Stimulated activated CD4-positive, alpha-beta T cell treated with anti-CD3 and anti-CD28 coated beads, Interleukin-1b, Interleukin-23, amount 100 ng/mL, for 4 hours (primary cell): ENCODE results near the gene ZSCAN22.
"Not testable (repeated sequence)": the region's sequence is repeated elsewhere in the genome, so short reads cannot be mapped to it uniquely, and the experiment has no call there.

Experiments
- DNase-seq, 2 donors: peaks; one replicate each; pipeline ENCODE4 v3.0.0-alpha.2; 2020; ENCODE audit warnings: low read depth in 2 of 2

Gene ZSCAN22

GRCh38 chr19:58326914-58327726 is at the start of gene ZSCAN22:
TSS of gene ZSCAN22 (plus strand) at chr19:58326994. CDS start at chr19:58334803, 7,809 bp downstream.
- peak; percentile 79 to 83 for DNase-seq

DNA sequence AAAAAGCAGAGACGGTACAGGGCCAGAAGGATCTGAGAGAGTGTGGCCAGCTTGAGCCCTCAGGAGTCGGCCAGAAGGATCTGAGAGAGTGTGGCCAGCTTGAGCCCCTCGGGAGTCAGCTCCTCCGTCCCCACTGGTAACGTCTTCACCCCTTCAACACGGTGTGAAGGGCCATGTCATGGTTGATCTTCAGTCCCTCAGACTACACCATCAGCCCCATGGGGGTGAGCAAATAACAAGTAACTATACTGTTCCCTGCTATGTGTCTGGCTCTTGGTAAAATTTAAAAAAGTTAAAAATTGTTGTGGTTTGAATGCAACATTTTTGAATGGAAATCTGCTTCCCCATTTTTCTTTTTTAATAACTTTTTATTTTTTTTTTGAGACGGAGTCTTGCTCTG is 49.6 kb upstream of the ZSCAN22 start:
- no peak for DNase-seq

DNA sequence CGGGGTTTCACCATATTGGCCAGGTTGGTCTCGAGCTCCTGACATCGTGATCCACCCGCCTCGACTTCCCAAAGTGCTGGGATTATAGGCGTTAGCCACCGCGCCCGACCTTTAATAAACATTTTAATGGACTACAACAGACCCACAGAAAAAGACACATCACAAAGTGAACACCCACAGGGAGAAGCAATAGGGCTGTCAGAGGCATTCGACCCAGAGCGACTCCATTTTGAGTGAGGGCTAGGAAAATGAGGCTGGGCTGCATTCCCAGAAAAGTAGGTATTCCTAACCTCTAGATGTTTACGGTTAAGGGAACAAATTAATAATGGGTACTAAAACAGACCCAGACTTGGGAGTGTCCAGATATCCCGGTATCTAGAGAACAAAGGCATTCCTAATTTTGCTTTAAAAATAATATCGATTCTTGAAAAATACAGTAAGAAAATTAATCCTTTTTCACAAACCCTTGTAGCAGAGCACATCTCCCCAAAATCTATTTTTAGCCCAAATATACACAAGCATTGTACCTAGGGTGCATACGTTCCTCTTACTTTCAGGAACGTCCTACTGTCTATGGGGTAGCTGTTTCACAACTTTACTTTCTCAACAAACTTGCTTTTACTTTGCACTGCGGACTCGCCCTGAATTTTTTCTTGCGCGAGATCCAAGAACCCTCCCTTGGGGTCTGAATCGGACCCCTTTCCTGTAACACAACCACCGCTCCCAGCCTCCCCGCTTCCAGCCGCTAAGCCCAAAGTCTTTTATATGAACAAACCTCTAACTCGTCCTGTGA is 48.9 kb upstream of the ZSCAN22 start:
- no peak for DNase-seq

DNA sequence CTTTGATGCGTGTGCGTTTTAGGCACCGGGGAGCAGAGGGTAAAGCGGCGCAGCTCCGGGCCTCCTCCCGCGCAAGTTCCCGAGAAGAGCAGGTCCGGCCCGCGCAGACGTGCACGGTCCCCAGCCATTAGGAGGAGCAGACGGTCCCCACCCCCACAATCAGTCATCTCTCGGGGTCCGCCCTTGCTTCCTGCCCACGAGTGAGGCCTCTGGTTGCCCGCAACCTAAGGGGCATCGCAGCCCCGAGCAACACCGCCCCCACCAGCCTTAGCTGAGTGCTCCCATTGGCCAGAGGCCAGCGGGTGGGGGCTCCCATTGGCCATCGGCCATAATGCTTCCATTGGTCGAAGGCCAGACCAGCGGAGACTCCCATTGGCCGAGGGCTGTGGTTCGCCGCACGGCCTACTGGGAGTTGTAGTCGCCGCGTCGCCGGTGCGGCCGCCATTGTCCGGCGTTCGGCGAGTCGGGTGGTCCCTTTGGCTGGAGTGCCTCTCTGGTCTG is 48.2 kb upstream of the ZSCAN22 start, which contains the start of gene ZNF8:
Gene ZNF8, plus strand, starts transcription at position 415 of the 501 bp plus-strand sequence. CDS start 127 bp downstream, outside the sequence.
- DNase-seq: peak; percentile 92 to 96

DNA sequence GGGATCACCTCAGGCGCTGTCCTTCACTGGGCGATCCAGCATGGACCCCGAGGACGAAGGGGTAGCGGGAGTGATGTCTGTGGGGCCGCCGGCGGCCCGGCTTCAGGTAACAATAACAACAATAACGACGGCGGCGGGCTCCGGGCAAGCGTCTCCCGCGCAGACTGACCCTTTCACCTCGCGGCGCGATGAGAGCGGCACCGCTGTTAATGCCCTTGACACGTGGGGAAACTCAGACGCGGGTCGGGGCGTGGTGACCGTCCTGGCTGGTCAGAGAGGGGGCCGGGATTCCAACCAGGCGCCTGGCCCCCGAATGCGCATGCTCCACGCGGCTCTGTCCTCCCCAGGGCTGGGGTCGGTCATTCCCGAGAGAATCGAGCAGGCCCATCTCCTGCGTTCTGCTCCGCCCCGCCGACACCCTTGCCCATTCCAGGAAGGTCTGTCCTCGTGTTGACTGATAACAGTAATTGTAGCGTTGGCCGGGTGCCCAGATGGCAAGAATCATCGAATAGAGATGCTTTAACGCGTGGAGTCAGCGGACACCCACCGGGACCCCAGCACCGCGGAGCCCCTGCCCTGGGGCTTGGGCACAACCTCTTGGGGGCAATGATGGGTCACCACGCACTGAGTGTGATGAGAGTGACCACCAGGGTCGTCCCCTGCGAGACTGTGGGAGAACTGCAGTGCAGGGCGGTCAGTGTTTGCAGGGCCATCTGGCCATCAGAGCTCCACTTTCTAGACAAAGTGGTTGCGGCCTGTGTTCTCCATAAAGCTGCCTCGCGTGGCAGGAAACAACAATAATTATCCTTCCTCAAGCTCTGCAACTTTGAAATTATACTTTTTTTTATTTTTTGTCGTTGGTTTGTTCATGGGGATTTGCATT is 47.5 kb upstream of the ZSCAN22 start:
- DNase-seq: peak; percentile 21 to 45

GRCh38 chr19:58279925-58280316 is 46.9 kb upstream of the ZSCAN22 start:
- no peak for DNase-seq

- no peak for DNase-seq
Measured at GRCh38 chr19:58284199-58284598, 42.6 kb upstream of the ZSCAN22 start.

DNA sequence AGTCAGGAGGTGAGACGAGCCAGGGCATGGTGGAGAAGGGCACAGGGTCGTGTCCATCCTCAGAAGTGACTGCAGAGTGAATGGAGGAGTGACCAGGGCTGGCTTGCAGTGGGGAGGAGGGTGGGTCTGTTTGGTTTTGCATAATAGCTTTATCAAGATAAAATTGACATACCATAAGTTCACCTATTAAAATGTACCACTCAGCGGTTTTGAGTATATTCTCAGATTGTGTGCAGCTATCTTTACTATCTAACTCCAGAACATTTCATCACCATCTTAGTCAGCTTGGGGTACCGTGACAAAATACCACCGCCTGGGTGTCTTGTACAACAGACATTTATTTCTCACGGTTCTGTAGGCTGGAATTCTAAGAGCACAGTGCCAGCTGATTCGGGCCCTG is 34.9 kb upstream of the ZSCAN22 start:
- DNase-seq: no peak

DNA sequence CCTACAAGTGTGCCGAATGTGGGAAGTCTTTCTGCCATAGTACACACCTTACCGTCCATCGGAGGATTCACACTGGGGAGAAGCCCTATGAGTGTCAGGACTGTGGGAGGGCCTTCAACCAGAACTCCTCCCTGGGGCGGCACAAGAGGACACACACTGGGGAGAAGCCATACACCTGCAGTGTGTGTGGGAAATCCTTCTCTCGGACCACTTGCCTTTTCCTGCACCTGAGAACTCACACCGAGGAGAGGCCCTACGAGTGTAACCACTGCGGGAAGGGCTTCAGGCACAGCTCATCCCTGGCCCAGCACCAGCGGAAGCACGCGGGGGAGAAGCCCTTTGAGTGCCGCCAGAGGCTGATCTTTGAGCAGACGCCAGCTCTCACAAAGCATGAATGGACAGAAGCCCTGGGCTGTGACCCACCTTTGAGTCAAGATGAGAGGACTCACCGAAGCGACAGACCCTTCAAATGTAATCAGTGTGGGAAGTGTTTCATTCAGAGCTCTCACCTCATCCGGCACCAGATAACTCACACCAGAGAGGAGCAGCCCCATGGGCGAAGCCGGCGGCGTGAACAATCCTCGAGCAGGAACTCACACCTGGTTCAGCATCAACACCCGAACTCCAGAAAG is 31.9 kb upstream of the ZSCAN22 start:
- no peak for DNase-seq

- no peak for DNase-seq
Measured at GRCh38 chr19:58296104-58296503, 30.7 kb upstream of the ZSCAN22 start.

DNA sequence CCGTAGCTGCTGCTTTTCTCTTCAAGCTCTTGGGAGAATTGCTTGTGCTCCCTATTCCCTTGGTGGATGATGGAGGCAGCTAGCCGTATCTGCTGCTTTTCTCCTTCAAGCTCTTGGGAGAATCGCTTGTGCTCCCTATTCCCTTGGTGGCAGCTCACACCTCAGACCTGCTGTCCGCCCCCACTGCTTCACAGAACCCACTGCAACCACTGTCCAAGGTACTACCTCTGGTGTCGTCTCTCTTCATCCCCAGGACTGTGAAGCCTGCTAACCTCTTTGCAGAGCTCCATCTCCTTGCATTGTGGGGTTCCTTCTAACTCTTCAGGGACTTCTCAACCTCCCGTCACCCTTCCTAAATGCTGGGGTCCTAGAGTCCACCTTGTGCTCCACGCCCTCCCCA is 26.2 kb upstream of the ZSCAN22 start:
- DNase-seq: no peak

DNA sequence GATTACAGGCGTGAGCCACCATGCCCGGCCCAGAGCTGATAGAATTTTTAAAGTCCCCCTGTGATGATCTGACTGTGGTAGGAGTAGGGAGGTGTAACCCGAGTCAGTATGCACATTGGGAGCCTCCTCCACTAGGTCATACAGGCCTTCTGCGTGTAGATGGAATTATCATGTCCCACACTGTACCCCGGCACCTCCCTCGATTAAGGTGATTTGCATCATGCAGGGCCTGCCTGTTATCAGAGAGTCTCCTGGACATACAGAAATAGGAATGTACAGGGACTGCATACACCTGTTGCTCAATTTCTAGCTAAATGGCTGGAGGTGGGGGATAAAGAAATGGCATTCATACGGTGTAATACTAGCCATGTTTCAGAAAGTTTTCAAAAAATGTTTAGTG is 22.5 kb upstream of the ZSCAN22 start:
- no peak for DNase-seq

DNA sequence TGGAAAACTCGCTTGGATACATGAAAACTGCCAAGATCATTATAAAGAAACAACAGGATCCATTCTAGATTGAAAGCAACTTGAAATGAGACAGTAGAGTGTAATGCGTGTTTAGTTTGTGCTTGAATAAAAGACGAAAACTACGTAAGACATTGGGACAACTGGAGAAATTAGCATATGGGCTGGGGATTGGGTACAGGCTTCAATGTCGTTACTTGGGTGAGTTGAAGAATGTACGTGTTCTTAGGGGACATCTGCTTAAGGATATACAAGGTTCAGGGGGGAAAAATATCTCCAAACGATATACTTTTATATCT is 22.1 kb upstream of the ZSCAN22 start:
- DNase-seq: no peak

DNA sequence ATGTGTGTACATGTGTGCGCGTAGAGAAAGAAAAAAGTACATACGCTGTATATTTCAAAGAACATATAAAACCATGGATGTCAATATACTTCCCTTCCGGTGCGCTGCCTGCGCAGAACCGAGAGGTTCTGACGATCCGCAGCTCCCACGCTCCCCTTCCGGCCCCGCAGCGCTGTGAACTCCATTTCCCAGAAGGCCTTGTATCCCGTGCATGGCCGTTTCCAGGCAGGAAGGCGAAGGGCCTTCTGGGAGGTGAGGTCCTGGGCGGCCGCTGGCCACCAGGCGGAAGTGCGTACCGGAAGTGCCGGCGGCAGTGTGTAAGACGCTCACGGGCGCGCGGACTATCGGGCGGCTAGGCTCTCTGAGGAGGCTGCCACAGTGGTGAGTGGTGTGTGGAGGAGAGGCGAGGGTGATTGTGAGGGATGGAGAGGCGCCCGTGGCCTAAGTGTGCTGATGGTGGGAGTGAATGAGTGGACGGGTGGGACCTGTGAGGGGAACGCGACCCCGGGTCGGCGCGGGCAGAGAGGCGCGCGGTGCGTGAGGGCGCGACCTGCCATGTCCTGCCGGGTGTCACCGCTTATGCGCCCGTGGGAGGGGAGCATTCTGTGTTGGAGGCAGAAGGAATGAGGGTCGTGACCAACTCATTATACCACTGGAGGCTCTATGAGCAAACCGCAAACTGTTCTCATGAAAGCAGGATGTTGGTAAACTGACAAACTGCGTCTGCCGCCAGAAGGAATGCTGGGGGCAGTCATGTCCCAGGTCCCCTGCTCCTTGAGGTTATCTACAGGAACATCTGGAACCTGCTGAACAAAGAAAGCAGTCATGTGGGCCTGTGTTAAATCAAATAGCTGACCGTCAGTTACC is 21.5 kb upstream of the ZSCAN22 start, which contains the start of gene ERVK3-1:
Gene ERVK3-1, plus strand, starts transcription at position 313 of the 867 bp plus-strand sequence. CDS start 6,792 bp downstream, outside the sequence.
- DNase-seq: peak; percentile 85

- no peak for DNase-seq
Measured at GRCh38 chr19:58305932-58306323, 20.9 kb upstream of the ZSCAN22 start.

- DNase-seq: no peak
Measured at GRCh38 chr19:58307736-58308135, 19.1 kb upstream of the ZSCAN22 start.

- DNase-seq: not testable (repeated sequence)
Measured at GRCh38 chr19:58310685-58311084, 16.1 kb upstream of the ZSCAN22 start.

DNA sequence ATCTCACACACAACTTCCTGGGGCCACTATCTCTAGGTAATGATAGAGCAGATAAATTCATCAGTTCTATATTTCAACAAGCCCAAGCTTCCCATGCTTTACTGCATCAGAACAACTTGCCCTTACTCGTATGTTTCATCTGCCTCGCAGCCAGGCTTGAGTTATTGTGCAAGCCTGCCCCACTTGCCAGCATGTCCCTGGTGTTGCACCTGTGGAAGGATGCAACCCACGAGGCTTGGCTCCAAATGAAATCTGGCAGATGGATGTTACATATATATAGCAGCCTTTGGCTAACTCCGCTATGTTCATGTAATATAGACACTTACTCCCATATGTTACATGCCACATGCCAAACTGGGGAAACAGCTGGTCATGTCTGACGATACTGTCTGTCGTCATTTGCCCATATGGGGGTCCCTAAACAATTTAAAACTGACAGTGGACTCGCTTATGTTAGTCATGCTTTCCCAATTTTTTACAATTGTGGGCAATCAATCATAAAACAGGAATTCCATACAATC is 15.4 kb upstream of the ZSCAN22 start:
- DNase-seq: no peak

DNA sequence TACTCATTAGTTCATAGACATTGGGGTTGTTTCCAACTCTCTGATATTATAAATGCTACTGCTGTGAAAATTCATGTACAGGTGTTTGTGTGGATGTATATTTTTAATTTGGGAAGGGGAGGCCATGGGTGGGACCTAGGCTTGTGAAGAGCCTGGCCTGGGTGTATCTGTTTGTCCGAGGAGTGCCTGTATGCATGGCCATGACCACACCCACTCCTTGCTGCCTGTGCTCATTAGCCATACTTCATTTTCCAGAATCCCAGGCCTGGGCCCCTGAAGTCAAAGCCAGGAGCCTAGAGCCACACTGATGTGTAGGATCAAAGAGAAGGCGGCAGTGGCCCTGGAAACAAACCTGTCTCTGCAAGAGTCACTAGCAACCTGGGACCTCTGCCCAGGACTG is 11.2 kb upstream of the ZSCAN22 start:
- no peak for DNase-seq

- DNase-seq: no peak
Measured at GRCh38 chr19:58317476-58318072, 9.2 kb upstream of the ZSCAN22 start.
